IPS DF 4.7 (cell line): ENCODE results near the gene PTPMT1.
"Not testable (repeated sequence)": the region's sequence is repeated elsewhere in the genome, so short reads cannot be mapped to it uniquely, and the experiment has no call there.

Experiments used
- DNase-seq: peaks from one replicate; pipeline ENCODE4 v3.0.0-alpha.2; 2013; ENCODE audit warnings: low spot score; ENCODE audit errors: extremely low read depth

Gene PTPMT1

GRCh38 chr11:47546274-47546673 is 19.1 kb upstream of the PTPMT1 start:
- DNase-seq: not testable (repeated sequence)

DNA sequence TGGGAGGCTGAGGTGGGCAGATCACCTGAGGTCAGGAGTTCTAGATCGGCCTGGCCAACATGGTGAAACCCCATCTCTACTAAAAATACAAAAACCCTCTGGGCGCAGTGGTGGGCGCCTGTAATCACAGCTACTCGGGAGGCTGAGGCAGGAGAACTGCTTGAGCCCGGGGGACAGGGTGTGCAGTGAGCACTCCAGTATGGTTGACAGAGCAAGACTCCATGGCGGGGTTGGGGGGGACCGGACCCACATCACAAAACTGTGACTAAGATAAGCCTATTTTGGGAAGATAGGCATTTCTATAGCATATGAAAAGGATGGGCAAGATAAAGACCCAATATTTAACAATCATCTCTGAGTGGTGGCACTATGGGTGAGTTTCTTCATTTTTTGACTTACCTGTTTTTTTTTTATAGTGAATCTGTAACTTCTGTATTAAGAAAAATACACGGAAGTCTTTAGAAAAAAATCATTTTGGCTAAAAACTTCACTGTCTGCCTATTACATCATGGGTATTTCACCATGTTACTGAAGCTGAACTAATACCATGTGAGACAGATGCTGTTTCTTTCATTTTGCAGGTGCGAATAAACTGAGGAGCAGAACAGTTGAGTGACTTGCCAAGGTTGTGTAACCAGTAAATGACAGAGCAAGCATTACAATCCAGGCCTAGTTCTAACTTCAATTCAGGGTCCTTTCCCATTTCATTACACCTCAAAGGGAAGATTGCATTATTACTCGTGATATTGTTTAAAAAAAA is 14.9 kb upstream of the PTPMT1 start:
- no peak for DNase-seq

DNA sequence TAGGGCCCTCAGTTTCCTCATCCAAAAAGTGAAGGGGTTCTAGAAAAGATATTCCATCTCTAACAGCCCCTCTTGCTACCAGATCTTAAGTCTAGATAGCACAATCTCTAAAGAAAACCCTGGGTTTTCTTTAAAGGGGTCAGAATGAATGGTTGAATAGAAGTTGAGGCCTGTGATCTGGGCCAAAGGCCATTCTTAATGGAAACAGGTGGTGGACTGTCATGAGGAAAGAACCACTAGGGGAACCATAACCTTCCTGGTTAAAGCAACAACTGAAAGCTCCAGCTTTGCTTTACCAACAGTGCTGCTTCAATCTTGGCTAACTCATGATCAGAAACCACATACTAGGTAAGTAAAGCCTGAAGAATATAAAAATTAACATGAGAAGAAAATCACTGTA is 14.3 kb upstream of the PTPMT1 start:
- DNase-seq: no peak

DNA sequence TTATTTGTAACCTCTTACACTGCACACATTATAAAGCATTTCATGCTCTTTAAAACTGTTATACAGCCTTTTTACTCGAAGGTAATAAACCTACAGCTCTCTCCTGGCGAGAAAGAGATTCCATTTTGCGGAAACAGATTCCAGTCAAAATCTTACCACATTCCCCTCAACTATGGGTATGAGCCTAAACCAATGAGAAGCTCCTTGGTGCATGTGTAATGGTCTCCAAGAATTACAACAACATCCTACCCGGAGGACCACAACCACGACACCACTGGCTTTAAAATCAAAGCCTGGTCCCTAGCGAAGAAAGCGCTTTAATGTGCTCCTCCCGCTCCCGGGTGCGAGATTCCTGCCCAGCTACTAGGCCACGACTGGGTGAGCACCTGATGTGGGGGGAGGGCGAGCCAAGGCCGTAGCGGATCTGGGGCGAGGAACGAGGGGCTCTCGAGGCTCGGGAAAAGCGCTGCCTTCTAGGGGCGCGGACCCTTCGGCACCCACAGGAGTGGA is 13.3 kb upstream of the PTPMT1 start:
- no peak for DNase-seq

GRCh38 chr11:47552566-47553405 is 12.6 kb upstream of the PTPMT1 start, which contains the start of gene CELF1:
Gene CELF1, minus strand, starts transcription at chr11:47553132. Its CDS starts 53,609 bp downstream, at chr11:47499523.
- DNase-seq: no peak

GRCh38 chr11:47553406-47553743 is 12.0 kb upstream of the PTPMT1 start:
- DNase-seq: no peak

DNA sequence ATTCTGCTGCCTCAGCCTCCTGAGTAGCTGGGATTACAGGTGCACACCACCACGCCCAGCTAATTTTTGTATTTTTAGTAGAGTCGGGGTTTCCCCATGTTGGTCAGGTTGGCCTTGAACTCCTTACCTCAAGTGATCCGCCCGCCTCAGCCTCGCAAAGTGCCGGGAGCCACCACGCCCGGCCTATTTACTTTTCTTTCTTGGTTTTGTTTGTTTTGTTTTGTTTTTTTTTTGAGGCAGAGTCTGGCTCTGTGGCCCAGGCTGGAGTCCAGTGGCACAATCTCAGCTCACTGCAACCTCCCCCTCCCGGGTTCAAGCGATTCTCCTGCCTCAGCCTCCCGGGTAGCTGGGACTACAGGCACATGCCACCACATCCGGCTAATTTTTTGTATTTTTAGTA is 8.4 kb upstream of the PTPMT1 start:
- not testable (repeated sequence) for DNase-seq

- DNase-seq: no peak
These were observed 6.7 kb upstream of the PTPMT1 start for GRCh38 chr11:47558695-47559094.

- no peak for DNase-seq
These were observed 5.0 kb upstream of the PTPMT1 start for GRCh38 chr11:47560426-47560825.

GRCh38 chr11:47562393-47562792 is 3.0 kb upstream of the PTPMT1 start:
- not testable (repeated sequence) for DNase-seq

DNA sequence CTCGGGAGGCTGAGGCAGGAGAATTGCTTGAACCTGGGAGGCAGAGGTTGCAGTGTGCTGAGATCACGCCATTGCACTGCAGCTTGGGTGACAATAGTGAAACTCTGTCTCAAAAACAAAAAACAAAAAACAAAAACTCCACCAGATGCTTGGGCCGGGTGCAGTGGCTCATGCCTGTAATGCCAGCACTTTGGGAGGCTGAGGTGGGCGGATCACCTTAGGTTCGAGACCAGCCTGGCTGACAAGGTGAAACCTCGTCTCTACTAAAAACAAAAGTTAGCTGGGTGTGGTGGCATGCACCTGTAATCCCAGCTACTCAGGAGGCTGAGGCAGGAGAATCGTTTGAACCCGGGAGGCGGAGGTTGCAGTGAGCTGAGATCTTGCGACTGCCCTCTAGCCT is 1.0 kb upstream of the PTPMT1 start:
- not testable (repeated sequence) for DNase-seq

- no peak for DNase-seq
These were observed 463 bp upstream of the PTPMT1 start for GRCh38 chr11:47564933-47565339.

DNA sequence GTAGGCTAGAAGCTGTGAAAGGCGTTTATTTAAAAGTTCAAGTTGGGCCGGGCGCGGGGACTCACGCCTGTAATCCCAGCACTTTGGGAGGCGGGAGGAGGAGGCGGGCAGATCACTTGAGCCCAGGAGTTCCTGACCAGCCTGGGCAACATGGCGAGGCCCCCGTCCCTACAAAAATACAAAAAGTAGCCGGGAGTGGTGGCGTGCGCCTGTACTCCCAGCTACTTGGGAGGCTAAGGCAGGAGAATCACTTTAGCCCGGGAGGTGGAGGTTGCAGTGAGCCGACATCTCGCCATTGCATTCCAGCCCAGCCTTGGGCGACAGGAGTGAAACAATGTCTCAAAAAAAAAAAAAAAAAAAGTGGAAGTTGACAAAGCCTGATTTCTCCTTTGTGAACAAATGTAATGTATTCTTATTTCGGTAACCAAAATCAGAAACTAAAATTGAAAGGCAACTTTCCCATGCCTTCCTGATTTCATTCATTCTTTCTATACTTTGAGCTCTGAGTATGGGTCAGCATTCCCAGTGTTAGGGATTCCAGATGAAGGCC is 825 bp downstream of the PTPMT1 start:
- no peak for DNase-seq

- no peak for DNase-seq
These were observed 4.2 kb downstream of the PTPMT1 start for GRCh38 chr11:47569646-47570045.

DNA sequence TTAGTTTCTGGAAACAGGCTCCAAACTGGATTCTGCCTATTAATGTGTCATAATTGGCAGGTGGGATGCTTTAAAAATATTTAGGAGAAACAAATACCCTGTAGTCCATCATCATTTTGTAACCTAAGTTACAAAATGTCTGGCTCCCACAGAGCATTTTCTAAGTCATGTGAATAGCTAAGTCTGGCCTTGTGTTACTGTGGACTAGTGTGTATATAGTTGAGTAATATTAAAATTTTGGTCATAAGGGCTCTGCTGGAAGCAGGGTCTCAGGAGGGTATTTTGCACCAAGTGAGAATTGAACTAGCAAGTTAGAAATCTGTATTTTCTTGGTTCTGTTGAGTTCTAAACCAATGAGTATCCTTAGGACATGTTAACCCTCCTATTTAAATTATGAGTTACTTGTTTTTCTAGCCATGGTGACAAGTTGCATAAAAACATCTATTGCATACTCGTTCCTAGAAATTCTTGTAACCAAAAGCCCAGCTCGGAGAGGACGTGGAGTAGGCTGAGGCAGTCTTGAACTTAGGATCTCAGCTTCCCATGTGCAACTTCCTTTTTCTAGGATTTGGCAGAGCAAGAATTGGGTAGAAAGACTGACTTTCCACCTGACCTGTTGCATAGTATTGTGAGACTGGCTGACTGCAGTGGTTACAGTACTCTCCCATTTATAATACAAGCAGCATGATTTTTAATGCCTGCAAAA is 5.4 kb downstream of the PTPMT1 start:
- no peak for DNase-seq

- no peak for DNase-seq
These were observed 5.9 kb downstream of the PTPMT1 start for GRCh38 chr11:47571357-47571729.

DNA sequence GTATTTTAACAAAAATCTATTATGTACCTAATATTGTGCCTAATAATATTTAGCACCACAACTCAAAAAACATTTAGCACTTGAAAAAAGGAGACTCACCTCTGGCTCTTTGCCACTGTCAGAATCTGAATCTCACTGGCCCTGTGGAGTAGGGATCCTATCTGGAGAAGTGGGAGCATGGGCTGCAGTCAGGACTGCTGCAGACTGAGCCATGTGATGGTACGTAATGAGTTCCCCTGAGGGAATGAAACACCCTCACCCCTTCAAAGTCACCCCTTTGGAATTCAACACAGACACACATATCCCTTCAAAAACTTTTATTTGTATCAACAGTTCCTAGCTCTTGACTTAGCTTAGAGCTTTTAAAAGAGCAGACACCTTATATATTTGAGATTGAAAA is 6.5 kb downstream of the PTPMT1 start:
- no peak for DNase-seq

GRCh38 chr11:47572715-47573255 is 7.4 kb downstream of the PTPMT1 start:
- DNase-seq: no peak

- DNase-seq: no peak
These were observed 7.9 kb downstream of the PTPMT1 start for GRCh38 chr11:47573321-47573720.

- no peak for DNase-seq
These were observed 12.2 kb downstream of the PTPMT1 start for GRCh38 chr11:47577460-47578041.
